Nephron progenitor cell (in vitro differentiated cells): ENCODE data around the gene ZSCAN31.

Experiments
- DNase-seq: peaks from one replicate; pipeline ENCODE4 v3.0.0; 2021
- H3K27ac Mint-ChIP-seq: 2 replicates; pipeline ENCODE4 v1.8.0; 2021; ENCODE audit warnings: mild to moderate bottlenecking, moderate library complexity, mixed read lengths
- H3K27me3 Mint-ChIP-seq: 2 replicates; pipeline ENCODE4 v1.8.0; 2021; ENCODE audit warnings: mild to moderate bottlenecking, low read depth, mixed read lengths; ENCODE audit not compliant: poor library complexity
- H3K36me3 Mint-ChIP-seq: 2 replicates; pipeline ENCODE4 v1.8.0; 2021; ENCODE audit warnings: low read depth, mixed read lengths
- H3K4me1 Mint-ChIP-seq: 2 replicates; pipeline ENCODE4 v1.8.0; 2021; ENCODE audit warnings: mixed read lengths
- H3K4me3 Mint-ChIP-seq: 2 replicates; pipeline ENCODE4 v1.8.0; 2021; ENCODE audit warnings: mild to moderate bottlenecking, moderate library complexity, mixed read lengths
- H3K9me3 Mint-ChIP-seq: 2 replicates; pipeline ENCODE4 v1.8.0; 2021; ENCODE audit warnings: mild to moderate bottlenecking, moderate library complexity, mixed read lengths
- CTCF ChIP-seq: fragments of 200-600 bp; sonication (generic); IDR thresholded peaks from 2 replicates; pipeline ENCODE4 v1.5.0; 2021; ENCODE audit warnings: antibody characterized with exemption

Gene ZSCAN31

DNA sequence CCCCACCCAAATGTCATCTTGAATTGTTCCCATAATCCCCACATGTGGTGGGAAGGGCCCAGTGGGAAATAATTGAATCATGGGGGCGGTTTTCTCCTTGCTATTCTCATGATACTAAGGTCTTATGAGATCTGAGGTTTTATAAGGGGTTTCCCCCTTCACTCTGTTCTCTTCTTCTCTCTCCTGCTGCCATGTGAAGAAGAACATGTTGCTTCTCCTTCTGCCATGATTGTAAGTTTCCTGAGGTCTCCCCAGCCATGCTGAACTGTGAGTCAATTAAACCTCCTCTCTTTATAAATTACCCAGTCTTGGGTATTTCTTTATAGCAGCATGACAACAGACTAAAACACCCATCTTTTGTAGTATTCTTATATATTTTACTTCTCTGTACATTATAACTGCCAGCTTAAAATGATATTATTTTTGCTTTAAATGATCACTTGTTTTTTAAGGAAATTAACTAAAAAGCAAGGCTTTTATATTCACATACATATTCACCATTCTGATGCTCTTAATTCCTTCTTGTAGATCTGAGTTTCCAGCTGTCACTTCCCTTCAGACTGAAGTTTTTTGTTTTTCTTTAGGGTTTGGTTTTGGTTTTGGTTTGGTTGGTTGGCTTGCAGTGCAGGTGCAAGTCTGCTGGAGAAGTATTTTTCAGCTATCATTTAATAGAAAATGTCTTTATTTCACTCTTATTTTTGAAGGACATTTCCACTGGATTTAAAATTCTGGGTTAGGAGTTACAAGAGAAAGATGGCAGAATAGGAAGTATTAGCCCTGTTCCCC lies 4.6 kb upstream of the ZSCAN31 start:
- Mint-ChIP-seq H3K36me3 (peaks cover 14% of the 10 kb centered on the region), H3K27ac (no peak overlapping the region), H3K4me3 (no peak overlapping the region), H3K4me1 (no peaks in the 10 kb centered on the region), H3K27me3 (peaks cover 20% of the 10 kb centered on the region), H3K9me3 (peaks cover 13% of the 10 kb centered on the region)
- no peak for DNase-seq
- TF ChIP-seq CTCF: no peak

DNA sequence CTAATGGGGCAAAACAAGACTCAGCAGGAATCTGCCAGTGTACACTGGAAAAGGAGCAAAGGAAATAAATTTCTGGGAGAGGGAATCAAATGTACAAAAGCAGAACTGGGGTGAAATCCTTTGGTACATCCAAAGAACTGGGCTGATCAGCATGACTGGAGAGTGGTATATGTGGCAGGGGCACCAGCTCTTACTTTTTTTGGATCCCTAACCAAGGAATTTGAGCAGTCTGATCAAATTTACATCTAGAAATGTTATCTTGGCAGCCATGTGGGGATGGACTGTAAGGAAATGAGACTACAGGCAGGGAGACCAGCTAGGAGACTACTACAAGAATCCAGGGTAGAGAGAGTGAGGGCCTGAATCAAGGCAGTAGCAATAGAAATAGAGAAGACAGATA lies 1.2 kb upstream of the ZSCAN31 start:
- no peak overlapping the region for H3K4me3 Mint-ChIP-seq
- peaks cover 18% of the 10 kb centered on the region for H3K4me1 Mint-ChIP-seq
- peaks cover 37% of the 10 kb centered on the region for H3K36me3 Mint-ChIP-seq
- DNase-seq: no peak
- peaks cover 10% of the 10 kb centered on the region for H3K27me3 Mint-ChIP-seq
- H3K27ac Mint-ChIP-seq: no peak overlapping the region
- no peak for TF ChIP-seq CTCF
- H3K9me3 Mint-ChIP-seq: peaks cover 28% of the 10 kb centered on the region

DNA sequence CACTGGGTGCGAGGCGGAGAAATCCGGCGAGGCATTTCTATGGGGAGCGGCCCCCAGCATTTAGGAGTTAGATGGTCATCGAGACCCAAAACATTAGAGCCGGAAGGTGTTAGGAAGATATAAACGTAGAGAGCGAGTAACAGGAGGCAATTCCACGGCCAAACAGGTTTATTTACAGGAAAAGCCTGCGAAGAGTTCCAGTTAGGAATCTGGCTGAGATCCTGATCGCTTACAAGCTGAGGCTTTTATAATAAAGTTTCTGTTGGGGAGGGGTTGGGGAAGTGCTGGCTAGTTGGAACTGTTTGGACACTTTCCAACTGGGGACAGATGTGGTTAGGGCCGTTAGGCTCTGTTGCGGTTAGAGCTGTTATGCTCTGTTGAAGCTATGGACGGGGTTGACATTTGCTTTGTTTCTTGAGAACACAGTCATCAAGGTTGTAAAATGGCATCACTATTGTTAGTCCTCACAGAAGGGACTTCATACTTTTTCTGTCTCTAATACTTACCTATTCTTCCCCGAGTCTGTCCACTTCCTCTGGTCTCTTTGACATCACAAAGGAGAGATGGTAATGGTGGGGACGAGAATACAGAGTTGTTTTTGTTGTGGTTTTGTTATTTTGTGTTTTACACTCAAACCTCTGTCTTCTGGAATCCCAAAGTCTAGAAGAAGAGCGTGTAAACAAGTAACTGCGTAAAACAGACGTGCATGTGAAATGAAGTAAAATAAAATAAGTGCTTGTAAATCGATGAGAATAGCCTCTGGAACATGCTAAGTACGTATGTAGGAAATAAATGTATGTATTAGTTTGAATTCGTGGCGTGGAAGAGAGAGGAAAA lies 554 bp upstream of the ZSCAN31 start:
- Mint-ChIP-seq H3K4me1 (peaks cover 18% of the 10 kb centered on the region), H3K9me3 (peaks cover 28% of the 10 kb centered on the region), H3K27ac (no peak overlapping the region), H3K36me3 (peaks cover 37% of the 10 kb centered on the region), H3K27me3 (peaks cover 8% of the 10 kb centered on the region), H3K4me3 (no peak overlapping the region)
- TF ChIP-seq CTCF: no peak
- DNase-seq: peak; percentile 23

DNA sequence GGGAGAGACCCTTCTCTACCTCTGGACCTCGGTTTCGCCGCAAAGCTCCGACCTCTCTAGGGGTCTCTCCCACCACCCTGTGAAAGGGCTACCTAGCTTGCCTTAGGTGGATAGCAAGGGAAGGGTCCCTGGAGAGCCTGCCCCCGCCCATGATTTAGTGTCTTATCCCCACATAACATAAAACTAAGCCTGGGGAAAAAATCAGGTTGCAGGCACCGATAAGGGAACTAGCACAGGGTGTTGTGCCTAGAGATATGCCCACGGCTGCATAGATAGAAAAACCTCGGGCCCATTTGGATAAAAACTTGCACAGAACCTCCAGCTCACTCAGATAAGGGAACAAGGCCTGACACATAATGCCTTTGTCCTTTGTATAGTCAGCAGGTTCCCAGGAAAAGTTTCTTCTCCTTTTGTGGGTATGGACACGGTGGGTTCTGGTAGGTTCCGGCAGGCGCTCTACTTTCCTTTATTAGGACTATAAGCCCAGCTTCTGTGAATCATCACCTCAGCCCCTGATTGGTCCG lies 846 bp downstream of the ZSCAN31 start:
- no peak for TF ChIP-seq CTCF
- no peak overlapping the region for H3K27ac Mint-ChIP-seq
- H3K36me3 Mint-ChIP-seq: peaks cover 34% of the 10 kb centered on the region
- H3K27me3 Mint-ChIP-seq: peaks cover under 1% of the 10 kb centered on the region
- H3K9me3 Mint-ChIP-seq: peaks cover 25% of the 10 kb centered on the region
- peak; percentile 12 for DNase-seq
- no peak overlapping the region for H3K4me3 Mint-ChIP-seq
- H3K4me1 Mint-ChIP-seq: peaks cover 18% of the 10 kb centered on the region

DNA sequence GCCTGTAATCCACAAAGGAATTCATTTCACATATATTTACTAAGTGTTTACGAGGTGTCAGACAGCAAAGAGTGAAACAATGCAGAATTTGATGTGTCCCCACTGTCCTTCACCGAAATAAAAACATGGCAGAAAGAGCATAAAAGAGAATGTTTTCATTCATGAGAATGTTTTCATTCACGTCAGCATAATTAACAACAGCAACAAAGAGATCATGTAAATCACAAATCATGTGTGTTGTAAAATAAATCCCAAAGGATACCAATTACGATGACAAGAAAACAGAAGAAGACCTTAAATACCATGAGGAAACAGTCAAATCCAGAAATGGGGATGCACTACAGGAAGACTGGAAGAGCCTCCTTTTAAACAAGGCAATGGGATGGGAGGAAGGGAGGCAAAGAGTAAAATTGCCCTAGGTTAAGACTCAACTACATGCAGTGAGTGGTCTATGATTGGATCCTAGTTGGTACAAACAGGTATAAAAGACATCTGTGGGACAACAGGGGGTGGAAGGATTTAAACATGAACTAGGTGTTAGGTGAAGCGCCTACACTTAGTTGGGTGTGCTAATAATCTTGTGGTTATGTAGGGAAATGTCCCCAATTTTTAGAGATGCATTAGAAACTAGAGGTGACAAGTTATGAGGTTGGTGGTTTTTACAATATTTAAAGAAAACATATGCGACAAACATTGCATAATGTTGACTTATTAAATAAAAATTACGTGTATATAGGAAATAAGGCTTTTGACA lies 1.5 kb downstream of the ZSCAN31 start:
- no peak overlapping the region for H3K4me3 Mint-ChIP-seq
- no peaks in the 10 kb centered on the region for H3K27me3 Mint-ChIP-seq
- no peak overlapping the region for H3K27ac Mint-ChIP-seq
- peaks cover 26% of the 10 kb centered on the region for H3K9me3 Mint-ChIP-seq
- DNase-seq: no peak
- peaks cover 35% of the 10 kb centered on the region for H3K36me3 Mint-ChIP-seq
- peaks cover 18% of the 10 kb centered on the region for H3K4me1 Mint-ChIP-seq
- no peak for TF ChIP-seq CTCF
